Astrocyte of the spinal cord (primary cell): ENCODE measurements around the gene C1orf198.

Experiments
- DNase-seq: peaks from one replicate; pipeline ENCODE4 v3.0.0; 2011; ENCODE audit warnings: low read depth, low spot score
- H3K4me3 ChIP-seq: 2 replicates; pipeline ENCODE4 v1.5.1; 2011; ENCODE audit warnings: low read depth, mild to moderate bottlenecking, low read length, moderate library complexity
- CTCF ChIP-seq: IDR thresholded peaks from 2 replicates; pipeline ENCODE4 v1.5.1; 2012; ENCODE audit warnings: low read depth, mild to moderate bottlenecking, low read length, inconsistent platforms
- in situ Hi-C: cut with HindIII; loops from 2 replicates; pipeline ENCODE4 v1.10.0; 2017; ENCODE audit warnings: low sequenced_read_pairs

Gene C1orf198

GRCh38 chr1:230798491-230798890, 69.8 kb downstream of the C1orf198 start:
- in situ Hi-C loops, result no loop called here
- DNase-seq, result no peak
- no peak for TF ChIP-seq CTCF
- H3K4me3 ChIP-seq, result no peak overlapping the region

GRCh38 chr1:230797942-230798365, 70.4 kb downstream of the C1orf198 start:
- peak; percentile 81 for DNase-seq
- H3K4me3 ChIP-seq, result no peak overlapping the region
- in situ Hi-C loops, result no loop called here
- TF ChIP-seq CTCF, result peak; percentile 82

- DNase-seq, result no peak
- H3K4me3 ChIP-seq, result no peak overlapping the region
- in situ Hi-C loops, result no loop called here
- TF ChIP-seq CTCF, result no peak
Measured at GRCh38 chr1:230797376-230797920, 70.9 kb downstream of the C1orf198 start.

GRCh38 chr1:230796626-230797025, 71.7 kb downstream of the C1orf198 start:
- TF ChIP-seq CTCF, result no peak
- H3K4me3 ChIP-seq, result no peak overlapping the region
- no peak for DNase-seq
- in situ Hi-C loops, result no loop called here

- TF ChIP-seq CTCF, result no peak
- in situ Hi-C loops, result no loop called here
- H3K4me3 ChIP-seq, result no peak overlapping the region
- DNase-seq, result no peak
Measured at GRCh38 chr1:230794871-230795605, 73.3 kb downstream of the C1orf198 start.

GRCh38 chr1:230794431-230794830, 73.9 kb downstream of the C1orf198 start:
- in situ Hi-C loops, result no loop called here
- no peak for DNase-seq
- no peak for TF ChIP-seq CTCF
- H3K4me3 ChIP-seq, result no peak overlapping the region
